ENCODE data around the gene ZMYND12.
"Not testable (repeated sequence)": the region's sequence is repeated elsewhere in the genome, so short reads cannot be mapped to it uniquely, and the experiment has no call there.

DNA sequence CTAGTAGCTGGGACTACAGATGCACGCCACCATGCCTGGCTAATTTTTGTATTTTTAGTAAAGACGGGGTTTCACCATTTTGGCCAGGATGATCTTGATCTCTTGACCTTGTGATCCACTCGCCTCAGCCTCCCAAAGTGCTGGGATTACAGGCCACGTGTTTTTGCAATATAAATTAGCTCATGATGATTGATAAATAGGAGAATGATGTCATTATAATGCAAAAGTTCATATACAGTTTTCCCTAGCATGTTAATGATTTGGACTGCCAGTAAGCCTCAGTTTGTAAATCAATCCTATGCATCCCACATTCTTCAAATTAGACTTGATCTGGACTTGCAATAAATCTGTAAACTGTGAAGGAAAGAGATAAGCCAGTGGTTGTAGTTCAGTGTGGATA, 21.5 kb upstream of the ZMYND12 start:
- TF ChIP-seq, protein P1, sequence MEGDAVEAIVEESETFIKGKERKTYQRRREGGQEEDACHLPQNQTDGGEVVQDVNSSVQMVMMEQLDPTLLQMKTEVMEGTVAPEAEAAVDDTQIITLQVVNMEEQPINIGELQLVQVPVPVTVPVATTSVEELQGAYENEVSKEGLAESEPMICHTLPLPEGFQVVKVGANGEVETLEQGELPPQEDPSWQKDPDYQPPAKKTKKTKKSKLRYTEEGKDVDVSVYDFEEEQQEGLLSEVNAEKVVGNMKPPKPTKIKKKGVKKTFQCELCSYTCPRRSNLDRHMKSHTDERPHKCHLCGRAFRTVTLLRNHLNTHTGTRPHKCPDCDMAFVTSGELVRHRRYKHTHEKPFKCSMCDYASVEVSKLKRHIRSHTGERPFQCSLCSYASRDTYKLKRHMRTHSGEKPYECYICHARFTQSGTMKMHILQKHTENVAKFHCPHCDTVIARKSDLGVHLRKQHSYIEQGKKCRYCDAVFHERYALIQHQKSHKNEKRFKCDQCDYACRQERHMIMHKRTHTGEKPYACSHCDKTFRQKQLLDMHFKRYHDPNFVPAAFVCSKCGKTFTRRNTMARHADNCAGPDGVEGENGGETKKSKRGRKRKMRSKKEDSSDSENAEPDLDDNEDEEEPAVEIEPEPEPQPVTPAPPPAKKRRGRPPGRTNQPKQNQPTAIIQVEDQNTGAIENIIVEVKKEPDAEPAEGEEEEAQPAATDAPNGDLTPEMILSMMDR (IDR thresholded peaks at IDR 0.05), result not testable (repeated sequence)
- not testable (repeated sequence) for TF ChIP-seq POLR2A (IDR thresholded peaks at IDR 0.05)

Data from adrenal gland (tissue), 5 donors.